D341Med (cell line): ENCODE measurements around the gene MINDY3.
"Not testable (repeated sequence)": the region's sequence is repeated elsewhere in the genome, so short reads cannot be mapped to it uniquely, and the experiment has no call there.

Experiments
- DNase-seq: peaks from one replicate; pipeline ENCODE4 v3.0.0; 2012; ENCODE audit warnings: low spot score

The MINDY3 gene

DNA sequence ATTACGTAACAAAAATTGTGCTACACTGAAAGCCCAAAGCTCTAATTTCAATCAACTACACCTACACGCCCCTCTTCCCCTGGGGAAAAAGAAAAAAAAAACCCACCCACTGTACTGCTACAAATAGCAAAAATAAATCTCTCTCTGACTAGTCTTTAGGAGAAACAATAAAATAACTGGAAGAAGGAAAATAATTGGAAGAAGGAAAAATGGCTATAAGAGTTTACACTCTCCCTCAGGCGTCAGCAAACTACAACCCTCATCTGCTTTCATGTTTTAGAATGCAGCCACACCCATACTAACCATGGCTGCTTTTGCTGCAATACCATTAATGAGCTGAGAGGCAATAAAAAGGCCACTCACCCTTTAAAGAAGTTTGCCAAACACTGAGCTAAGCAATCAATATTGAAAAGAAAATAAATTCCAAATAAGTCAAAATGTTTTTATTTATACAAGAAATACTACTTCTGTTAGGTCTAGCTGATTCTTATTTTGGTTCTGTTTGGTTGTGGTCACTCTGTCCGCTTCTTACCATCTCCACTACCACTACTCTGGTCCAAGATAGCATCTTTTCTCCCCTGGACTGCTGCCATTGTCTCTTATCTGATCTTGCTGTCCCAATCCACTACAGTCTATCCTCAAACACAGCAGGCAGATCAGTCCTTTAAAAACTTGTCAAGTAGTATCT is 3.8 kb downstream of the MINDY3 start:
- no peak for DNase-seq

DNA sequence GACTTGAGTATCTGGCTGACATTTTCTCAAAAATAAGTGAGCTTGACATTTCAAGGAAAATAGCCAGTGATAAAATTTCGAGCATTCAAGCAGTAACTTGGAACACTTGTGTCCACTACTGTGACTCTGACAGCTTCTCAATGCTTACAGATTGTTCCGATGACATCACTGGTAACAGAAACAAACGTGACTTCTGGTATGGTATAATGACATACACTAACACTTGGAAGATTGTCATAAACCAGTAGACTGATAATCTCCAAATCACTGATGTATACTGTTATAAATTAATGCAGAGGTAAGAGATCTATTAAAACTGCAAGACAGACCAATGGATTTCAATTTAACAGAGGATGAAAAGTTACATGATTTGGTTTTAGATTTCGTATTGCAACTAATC is 6.5 kb downstream of the MINDY3 start:
- no peak for DNase-seq

DNA sequence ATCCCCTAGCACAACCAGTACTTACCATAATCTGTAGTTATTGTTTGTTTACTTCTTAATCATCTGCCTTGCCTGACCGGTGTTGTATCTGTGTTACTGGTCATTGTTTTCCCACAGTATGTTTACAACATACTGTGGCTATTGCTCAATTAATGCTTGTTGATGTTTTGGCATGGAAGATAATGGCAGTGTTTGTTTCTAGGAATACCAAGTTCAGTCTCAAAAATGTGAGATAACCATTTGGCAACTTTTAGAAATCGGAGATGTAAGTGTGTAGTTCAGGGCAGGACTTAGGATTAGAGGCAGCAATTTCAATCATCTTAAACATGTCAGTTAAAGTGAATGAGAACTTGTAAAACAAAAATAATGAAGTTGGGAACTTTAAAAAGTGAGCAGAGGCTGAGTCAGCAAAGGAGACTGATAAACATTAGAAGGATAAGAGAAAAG is 8.2 kb downstream of the MINDY3 start:
- DNase-seq: no peak

DNA sequence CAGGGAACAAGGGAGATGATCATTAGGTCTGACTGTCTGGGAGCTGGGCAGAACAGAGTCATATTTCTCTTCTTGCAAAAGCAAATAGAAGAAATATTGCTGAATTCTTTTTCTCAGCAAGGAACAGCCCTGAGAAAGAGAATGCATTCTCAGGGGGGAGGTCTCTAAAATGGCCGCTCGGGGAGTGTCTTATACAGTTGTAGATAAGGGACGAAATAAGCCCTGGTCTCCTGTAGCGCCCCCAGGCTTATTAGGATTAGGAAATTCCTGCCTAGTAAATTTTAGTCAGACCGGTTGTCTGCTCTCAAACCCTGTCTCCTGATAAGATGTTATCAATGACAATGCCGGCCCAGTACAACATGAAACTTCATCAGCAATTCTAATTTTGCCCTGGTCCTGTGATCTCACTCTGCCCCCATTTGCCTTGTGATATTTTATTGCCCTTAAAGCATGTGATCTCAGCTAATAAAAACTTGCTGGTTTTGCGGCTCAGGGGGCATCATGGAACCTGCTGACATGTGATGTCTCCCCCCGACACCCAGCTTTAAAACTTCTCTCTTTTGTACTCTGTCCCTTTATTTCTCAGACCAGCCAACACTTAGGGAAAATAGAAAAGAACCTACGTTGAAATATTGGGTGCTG is 9.8 kb downstream of the MINDY3 start:
- not testable (repeated sequence) for DNase-seq

DNA sequence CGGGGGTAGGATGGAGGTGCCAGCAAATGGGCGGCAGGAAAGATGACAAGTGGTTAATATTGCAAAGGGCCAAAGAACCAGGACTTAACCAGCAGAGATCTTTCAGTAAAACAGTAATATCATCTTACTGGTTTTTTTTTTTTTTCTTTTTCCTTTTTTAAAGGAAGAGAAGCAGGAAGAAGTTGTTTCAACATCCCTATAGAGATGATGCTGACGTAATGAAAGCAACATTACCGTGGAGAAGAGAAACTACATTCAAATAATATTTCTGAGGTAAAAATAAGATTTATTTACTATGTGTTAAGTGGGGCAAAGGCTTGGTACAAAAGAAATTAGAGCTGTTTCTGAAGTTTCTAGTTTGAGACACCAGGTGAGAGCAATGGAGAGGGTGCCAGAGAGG is 11.0 kb downstream of the MINDY3 start:
- DNase-seq: no peak

DNA sequence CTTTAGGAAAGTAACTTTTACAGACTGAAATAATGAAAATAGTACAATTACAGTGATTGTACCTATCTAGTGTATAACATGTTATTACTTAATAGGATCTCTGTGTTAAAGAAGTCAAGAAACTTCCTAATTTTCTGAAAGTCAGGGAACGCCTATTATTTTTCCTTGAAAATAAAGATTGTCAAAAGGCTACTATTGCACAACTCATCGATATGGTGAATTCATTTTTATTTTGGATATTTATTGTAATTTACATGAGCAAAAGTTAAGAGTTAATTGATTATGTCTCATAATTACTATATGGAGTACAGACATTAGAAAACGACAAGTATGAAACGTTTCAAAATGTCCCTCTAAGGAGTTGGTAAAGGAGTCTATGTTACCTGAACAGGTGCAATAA is 12.8 kb downstream of the MINDY3 start:
- no peak for DNase-seq

DNA sequence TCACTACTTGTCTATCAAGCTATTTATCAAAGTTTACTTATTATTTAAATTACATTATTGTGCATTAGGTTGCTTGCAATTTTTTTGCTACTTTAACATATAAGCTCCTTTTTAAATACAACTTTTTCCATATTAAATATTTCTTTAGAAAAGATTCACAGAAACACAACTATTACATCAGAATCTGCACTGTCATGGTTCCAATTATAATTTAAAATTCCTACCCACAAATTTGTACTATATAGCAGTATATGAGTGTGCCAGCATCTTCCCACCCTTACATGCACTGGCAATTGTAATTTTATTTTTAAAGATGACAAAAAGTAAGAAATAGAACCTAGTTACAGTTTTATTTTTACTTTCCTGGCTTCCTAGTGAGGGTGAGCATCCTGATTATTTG is 15.8 kb downstream of the MINDY3 start:
- DNase-seq: no peak

DNA sequence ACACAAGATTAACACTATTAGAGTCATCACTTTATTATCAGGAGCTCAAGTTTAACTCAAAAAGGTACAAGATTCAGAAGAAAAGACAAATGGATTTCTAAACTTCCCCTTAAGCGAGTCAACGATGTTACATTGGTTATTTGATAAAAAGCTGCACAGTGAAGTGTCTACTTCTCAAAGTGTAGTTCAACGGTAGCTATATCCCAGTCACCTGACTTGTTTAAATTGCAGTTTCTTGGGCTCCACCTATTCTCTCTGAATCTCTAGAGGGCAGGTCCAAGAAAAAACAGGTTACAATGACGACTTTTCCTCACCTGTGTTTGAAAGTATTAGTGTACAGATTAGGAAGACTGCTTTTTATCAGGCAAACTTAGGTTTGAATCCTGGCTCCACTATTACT is 16.6 kb downstream of the MINDY3 start:
- no peak for DNase-seq

DNA sequence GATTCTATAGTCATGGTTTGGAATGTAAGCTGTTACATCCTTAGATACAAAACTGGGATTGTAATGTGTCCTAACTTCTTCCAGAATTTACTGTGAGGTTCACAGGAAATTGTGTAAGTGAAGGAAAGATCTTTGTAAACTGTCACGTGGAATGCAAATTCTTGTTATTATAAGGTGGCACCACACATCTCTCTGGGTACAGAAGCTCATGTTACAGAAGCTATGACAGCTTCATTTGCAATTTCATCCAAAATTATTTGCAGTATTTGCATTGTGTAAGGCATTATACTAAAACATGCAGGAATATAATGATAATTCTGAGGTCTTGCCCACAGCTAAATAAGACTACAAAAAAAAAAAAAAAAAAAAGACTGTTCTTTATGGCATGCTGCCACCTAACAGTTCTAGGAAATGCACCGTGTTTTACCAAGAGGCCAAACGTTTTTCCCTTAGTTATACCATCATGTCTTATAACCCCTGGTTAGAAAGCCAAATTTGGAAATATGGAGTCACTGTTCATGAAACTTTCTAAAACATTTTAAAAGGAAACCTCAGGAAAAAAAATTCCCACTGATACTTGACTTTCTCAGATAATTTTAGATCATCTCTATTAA is 17.6 kb downstream of the MINDY3 start:
- DNase-seq: no peak

DNA sequence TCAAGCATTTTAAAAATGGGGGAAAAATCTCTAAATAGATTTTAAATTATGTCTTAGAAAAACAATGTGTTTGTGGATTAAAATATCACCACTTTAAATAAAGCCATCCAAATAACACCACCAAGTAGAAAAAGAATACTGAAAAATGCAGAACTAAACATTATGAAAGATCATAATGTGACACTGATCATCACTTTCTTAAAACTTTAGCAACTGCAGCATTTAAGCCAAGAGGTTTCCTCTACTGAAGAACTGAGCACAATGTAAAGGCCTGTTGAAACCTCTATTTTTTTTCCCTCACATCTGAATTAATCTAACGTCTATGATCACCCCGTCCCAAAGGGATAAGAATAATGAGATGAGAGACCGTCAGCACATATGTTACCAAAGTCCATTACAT is 18.6 kb downstream of the MINDY3 start:
- peak; percentile 40 for DNase-seq

DNA sequence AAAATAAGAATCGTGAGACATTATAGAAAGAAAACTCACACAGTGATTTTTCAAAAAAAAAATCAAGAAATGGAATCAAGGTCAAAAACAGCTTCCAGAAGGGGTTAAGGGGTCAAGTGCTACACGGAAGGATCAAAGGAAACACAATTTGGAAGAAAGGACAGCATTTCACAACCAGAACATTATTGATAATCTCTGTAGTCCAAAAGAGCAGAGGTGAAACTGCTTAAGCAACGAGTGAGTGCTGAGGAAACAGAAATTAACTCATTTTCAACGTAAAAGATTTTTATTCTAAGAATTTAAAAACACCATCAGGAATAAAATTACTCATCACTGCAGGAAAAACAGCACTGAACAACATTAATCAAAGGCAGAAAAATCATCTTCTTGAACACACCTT is 23.5 kb downstream of the MINDY3 start:
- no peak for DNase-seq

DNA sequence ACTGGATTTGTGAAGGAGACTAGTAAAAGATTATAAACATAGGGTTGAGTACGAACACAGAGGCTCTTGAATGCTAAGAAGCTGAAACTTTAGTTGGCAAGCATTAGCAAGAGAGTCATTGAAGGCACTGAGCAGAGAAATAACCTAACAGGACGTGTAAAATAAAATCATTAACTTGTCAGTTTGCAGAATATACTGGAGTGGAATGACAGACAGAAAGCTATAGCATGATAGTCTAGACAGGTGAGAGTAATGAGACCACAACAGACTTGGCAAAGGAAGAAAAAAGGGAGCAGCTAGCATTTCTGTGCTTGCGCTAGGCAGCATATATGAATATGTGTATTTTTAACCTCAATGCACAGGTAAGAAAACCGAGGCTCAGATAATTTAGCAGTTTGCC is 30.8 kb downstream of the MINDY3 start:
- no peak for DNase-seq

DNA sequence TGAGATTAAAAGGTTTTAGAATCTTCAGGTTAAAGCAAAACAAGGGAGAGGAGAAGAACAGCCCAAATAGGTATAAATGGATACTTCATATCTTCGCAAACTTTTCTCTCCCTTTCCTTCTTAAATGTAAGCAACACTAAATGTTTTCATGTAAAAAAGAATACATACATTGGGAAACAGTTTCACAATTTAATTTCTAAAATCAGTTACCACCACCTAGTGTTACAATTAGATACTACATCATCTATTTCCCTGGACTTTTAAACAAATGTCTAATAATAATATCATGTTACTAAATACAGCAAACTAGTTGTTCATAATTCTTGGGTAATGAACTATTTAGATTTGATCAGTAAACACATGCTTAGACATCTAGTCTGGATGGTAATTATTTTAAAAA is 35.8 kb downstream of the MINDY3 start:
- DNase-seq: no peak

DNA sequence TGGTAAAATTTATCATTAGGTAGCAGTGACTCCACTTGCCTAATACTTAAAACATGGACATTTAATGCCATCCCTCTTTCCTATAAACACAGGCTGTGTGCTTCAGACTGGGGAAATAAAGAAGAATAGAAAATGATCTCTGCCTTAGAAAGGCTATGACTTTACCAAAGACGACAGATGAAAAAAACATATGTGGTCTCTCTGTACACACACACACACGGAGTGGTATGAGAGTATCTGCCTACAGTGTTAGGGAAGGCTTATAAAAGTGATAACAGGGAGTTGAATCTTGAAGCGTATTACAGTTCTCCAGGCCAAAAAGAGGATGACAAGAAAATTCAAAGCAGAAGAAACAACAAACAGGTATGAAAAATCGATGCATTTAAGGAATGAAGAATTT is 38.2 kb downstream of the MINDY3 start:
- DNase-seq: no peak

DNA sequence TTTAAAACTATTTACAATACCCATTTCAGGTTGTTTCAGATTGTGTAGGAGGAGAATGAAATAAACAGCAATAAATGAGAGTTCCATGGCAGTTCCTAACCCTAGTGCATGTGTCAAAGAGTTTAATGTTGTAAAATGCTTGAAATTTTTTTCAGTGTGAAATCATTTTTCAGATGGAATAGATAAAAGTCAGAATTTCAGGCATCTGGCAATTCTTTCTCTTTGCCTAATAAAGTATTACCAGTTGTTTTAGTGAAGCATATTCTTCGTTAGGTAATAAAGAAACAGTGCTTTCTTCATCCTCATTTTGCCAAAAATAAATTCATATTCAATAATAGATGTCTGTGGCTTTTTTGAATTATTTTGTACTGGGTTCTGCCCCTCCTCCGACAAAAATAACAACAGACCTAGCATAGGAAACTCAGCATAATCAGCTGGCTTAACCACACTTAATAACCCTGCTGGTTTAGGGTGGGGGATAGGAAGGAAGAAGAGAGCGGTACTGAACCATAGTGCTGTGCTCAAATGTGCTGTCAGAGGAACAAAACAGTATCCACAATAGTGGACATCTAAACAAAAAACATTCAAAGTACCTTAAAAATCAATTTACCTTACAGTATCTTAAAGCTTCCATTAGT is 39.1 kb downstream of the MINDY3 start:
- no peak for DNase-seq

DNA sequence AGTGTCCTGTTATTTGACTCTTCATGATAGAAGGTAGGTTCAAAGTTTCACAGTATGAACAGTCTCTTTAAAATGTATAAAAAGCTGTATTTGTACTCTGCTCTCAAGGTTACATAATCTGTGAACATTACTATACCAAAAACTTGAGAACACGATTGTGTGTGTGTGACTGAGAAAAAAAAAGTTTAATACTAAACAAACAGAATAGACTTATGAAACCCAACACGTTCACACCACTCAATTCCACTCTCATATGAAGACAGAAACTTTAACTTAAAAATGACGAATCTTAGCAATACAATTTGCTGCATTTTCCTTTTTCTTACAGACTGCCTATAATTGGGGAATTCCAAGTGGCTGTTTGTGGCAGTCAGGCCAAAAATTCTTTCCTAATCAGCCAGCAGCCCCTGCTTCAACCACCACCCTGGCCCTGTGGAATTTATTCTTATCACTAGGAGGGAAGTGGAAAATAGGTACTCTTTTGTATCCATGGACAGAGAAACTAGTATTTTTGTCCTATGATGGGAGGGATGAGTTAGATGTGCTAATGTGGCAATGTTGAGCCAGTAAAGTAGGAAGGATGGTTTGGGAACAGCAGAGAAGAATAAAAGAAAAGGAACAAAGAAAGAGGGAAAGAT is 42.8 kb downstream of the MINDY3 start:
- no peak for DNase-seq

DNA sequence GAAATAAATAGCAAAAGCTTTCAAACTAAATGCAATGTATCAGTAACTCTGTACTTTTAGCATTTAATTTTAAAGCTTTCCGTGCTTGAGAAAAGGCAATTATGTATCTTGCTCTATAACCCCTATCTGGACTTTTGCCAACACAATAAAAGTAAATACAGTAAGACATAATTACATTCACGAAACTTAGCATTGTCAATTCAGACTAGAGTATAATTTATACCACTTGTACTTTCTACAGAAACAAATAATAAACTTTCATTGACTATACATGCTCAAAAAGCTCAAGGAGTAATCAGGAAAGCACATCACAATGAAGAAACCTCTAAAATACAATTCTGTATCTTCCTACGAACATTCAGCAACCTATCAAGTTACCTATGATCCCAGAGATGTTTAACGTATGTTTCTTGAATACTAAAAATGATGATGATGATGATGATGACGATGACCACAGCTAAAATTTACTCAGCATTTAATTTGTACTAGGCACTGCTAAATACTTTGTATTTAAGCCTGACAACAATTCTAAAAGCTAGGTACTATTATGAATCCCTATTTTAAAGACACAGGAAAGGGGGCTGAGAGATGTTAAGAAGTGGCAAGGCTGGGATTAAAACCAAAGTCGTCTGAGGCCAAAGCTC is 44.9 kb downstream of the MINDY3 start:
- no peak for DNase-seq

DNA sequence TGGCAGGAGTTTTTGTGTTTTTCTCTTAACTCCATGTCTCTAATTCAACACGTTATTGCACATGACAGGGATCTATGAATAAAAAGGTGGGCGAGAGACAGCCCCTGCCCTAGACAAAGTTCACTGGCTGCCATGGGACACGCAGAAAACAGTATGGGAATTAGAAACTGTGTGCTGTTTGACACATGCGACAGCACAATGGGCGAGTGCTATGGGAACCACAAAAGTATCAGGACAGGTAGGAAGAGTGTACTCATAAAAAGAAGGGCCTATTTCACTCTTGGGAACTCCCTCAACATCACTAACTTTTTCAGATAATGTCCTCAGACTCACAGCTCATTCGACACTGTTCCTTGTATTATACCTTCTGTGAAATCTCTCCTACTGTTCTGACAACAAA is 45.7 kb downstream of the MINDY3 start:
- no peak for DNase-seq

DNA sequence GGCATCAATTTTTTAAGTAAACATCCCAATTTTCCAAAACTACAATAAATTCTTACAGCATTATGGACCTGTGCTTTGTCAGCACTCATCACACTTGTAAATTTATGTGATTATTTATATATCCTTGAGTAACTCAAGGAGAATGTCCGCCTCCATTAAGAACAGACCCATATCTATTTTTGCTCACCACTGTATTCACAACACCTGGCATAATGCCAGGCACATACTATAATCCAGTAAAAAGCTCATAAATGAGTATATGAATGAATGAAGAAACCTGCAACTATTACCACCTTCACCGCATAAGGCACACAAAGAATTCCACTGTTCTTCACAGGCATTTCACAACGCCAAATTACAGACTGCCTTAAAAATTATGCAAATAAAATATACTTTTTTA is 46.9 kb downstream of the MINDY3 start:
- DNase-seq: no peak

DNA sequence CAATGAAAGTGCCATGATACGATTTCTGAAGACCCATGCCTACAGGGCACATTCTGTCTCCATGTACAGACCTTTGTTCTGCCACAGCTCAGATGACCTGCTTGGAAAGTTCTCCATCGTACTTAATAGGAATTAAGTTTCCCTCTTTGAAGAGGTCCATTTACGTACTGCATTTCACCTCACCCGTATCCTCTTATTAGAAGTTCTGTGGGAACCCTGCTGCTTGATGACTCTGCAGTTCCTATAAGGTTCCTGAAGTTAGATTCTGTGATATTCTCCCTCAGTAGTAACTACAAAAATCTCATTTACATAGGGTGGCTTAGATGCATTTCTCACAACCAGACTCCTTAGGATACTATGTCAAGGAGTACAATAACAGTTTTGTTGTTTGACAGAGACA is 50.9 kb downstream of the MINDY3 start:
- DNase-seq: no peak

DNA sequence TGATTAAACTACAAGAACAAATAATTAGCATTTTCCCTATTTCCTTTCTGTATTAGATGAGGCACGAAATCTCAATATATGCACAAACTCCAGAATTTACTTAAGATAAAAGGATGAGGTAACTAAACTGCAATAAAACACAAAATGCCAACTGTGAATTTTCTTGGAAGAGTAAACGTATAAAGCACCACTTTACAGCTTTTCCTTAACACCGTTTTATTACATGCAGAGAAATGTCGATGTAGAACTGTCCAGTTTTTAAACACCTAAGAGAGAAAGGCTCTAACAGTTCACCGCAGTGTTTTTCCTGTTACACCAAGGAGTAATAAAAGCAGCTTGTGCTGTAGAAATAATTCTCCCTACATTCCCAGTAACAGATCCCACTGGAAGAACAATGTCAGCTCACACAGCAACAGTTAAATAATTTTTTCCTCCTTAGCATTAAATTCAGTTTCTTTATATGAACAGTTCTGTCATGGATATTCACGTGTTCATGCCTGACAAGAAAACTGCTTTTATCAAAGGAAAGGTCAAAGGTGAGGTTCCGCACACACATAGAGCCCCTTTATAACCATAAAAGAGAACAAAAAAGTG is 52.0 kb downstream of the MINDY3 start:
- no peak for DNase-seq
